Kidney capillary endothelial cell (primary cell): Measurements from ENCODE around the gene LRMDA.
A peak's percentile ranks its signal among the peaks of the same experiment; 100 is the strongest.

Source experiments
- DNase-seq: peaks from one replicate; pipeline ENCODE4 v3.0.0-alpha.2; 2018; ENCODE audit warnings: low spot score

The LRMDA gene

DNA sequence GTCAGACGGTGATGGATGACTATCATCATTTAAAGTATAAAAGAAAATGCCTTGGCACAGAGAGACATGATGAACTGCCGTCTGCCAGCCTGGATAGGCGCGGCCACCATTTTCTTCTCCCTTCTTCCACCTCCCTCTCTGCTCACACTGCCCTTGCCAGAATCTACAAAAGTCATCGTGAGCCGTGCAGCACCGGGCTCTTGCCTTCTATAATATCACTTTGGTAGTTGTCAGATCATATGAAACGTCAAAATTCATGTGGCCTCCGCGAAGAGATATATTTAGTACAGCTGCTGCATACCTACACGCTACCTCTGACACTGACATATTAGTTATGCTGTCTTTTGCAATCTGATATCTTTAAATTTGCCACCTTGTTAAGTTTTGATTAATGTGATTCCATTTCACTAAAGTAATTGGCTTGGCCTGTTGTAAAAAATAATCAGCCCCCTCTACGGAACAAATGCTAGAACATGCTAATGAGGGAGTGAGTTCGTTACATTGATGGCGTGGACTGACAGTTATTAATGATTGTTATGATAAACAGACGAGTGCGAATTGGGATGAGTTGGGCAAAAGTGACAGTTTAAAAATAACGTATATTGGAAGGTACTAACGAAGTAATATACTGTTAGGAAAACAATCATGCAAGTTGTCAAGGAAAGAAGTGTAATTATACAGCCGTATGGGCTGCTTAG is 214.9 kb downstream of the LRMDA start:
- DNase-seq, result no peak

DNA sequence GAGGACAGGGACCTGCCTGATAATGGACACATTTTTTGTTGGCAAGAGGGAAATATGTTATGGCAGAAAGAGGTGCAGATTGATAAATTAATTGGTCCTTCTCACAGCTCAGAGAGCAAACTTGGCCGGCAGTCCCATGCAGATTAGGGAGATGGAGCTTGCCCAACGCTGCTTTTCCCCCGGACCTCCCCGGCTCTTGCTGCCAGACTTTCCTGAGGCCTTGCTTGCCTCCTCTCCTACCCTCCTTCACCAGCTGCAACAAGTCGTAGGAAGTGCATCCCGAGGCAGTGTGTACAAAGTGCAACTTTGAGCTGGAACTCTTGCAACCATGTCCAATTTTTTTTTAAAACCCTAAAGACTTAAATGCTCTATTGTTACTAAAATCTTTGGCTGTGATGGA is 215.5 kb downstream of the LRMDA start:
- DNase-seq, result no peak

DNA sequence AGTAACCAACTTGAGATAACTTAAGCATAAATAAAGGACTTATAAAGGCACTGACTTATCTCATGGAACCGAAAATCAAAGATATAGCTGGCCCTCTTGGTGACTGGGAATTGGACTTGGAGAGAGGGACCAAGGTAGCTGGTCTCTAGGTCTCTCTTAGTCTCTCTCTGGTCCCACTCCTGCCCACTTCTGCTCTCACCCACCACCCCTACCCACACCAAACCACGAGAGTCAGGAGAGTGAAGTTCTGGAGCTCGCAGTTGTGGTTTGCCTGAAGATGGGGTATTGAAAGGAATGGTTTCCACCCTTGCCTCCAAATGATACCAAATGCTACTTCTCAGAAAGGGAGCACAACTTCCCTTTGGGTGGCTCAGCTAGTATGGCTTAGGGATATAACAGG is 216.3 kb downstream of the LRMDA start:
- DNase-seq, result no peak

DNA sequence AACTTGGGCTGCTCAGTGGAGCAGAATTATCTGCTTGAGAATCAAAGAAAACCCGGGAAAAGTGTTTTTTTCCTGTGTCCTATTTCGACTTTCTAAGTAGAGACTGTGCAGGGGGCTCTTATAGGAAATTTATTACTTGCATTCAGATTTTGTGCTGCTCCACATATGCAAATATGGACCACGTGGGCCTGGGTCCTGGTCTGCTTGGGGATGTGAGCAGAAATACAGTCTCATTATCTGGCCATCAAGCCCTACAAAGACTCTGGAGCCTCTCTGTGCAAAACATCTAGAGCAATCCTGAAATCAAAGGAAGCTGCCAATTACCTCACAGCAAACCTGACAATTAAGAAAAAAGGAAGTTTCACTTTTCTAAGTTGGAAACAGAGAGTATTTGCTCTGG is 216.9 kb downstream of the LRMDA start:
- no peak for DNase-seq

DNA sequence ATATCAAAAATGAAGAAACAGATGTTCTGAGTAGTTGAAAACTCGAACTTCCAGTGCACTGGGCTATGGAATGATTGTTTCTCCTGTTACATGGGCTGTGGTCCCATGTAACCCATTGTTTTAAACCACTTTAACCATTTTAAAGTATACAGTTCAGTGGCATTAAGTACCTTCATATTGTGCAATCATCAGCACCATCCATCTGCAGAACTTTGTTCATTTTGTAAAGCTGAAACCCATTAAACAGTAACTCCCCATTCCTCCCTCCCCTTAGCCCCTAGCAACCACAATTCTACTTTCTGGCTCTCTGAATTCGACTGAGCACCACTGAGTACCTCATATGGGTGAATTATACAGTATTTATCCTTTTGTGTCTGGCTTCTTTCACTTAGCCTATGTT is 217.4 kb downstream of the LRMDA start:
- no peak for DNase-seq

DNA sequence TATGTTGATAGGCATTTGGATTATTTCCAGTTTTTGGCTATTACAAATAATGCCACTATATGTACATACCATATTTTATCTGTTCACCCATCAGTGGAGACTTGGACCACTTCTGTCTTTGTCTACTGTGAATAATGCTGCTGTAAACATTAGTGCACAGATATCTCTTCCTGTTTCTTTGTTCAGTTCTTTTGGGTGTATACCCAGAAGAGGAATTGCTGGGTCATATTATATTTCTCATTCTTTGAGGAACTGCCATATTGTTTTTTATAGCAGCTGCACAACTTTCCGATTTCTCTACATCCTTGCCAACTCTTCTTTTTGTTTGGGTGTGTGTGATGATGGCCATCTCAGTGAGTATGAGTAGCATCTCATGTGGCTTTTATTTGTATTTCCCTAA is 218.0 kb downstream of the LRMDA start:
- DNase-seq, result no peak

DNA sequence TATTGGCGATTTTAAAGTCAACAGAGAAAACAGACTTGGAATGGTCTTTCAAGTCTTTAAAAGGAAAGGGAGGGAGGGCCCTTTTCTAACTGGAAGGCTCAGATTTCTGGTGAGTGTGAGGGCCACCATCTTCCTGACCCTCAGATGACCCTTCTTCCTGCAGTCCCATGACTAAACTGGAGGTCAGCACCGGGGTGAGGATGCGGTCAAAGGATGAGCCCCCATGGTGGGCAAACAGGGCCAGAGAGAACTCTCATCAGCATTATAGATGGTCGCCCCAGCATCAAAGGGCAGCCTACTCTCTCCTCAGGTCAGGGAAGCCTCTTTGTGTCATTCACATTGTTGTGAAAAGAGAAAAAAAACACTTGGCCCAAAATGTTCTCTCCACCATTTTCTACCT is 219.2 kb downstream of the LRMDA start:
- no peak for DNase-seq

DNA sequence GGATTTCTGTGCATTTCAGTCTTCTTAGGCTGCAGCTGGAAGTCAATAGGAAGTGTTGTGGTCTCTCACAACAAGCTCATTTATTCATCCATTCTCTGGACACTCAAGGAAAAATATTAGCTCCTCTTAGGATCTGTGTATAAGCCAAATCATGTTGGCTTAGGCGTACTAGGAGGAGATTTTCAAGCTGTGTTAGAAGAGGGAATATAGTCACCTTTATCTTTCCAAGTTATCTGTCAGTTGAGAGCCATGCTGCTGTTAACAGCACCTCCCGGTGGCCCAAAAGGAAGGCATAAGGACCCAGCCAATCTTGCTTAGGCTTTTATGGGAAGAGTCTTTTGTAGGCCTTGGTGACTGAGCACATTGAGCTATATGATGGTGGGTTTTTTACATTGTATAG is 220.0 kb downstream of the LRMDA start:
- DNase-seq, result no peak

DNA sequence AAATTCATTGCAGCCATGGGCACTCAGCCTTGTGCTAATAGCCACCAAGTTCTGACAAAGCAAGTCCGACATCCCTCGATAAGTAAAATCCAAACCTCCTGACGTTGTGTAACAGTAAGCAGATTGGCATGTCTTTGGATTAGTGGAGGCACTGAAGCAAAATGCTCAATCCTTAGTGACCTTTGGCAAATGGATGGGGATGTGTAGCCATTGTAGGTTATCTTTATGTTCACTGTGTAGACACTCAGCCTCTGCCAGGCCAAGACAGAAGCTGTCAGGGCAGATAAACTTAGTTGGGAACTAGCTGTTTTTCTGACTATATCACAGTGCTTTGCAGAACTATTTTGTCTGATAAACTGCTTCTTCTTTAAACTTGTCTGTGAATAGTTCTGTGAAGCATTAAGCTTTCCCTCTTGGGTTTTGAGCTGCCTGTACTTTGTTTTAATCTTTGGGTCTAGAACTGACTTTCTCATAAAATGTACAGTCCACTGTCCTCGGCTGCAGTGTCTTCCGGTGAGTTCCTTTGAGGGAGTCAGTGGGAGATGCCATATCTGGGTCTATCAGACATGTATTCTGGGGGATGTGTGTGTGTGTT is 220.8 kb downstream of the LRMDA start:
- DNase-seq, result no peak

DNA sequence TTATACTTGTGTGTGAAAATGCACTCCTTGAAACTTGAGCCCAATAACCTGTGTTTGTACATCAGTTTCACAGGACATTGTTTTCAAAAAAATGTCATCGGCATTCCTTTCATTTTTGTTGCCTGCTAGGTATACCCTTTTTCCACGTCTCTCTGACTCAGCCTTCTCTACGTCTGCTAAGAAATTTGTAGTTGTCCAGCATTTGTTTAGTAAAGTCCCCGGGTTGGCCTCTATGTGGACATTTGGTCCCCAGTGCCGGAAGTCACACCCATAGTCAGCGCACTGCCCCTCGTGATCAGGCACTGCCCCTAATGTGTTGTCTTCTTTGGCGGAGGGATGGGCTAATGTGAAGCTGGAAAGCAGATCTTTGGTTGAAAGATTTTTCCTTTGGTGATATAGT is 222.3 kb downstream of the LRMDA start:
- DNase-seq, result no peak

DNA sequence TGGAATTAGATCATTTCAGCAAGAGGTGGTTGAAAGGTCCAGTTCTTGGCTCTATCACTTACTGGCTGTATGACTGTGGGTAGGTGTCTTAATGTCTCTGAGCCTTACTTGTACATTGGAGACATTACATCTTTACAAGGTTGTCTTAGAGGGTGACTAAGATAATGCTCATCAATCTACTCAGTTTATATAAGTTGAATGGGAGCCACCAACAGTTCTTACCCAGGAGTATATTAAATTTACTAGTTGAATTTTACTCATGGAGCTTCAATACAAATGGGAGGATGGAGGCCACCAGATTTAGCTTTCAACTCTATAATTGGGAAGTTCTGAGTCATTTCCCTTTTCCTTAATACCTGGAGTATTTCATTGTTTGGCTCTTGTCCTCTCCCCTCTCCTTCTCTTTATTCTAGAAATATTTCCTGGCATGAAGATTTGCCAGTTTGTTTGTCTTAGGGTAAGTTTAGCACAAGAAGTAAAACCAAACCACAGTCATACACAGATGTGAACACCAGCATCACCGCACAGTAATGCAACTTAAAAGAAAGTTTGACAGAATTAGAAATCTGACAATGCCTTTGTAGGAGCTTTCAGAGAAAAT is 222.8 kb downstream of the LRMDA start:
- no peak for DNase-seq

DNA sequence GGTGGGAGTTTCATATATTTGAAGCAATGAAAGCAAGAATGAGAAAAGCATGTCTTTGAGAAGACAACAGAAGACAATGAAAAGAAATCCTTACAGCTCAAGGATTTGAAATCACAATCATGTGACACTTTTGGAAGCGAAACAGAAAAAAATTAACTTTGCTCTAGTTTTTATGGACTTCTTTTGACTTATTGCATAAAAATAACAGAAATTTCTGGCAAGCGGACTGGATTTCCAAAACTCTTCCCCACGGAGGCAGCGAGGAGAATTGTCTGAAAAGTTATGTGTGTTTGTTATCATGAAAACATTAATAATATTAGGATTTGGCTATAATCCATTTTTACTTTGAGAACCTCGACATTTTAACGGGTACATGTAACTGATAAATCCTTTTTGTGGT is 223.3 kb downstream of the LRMDA start:
- no peak for DNase-seq

DNA sequence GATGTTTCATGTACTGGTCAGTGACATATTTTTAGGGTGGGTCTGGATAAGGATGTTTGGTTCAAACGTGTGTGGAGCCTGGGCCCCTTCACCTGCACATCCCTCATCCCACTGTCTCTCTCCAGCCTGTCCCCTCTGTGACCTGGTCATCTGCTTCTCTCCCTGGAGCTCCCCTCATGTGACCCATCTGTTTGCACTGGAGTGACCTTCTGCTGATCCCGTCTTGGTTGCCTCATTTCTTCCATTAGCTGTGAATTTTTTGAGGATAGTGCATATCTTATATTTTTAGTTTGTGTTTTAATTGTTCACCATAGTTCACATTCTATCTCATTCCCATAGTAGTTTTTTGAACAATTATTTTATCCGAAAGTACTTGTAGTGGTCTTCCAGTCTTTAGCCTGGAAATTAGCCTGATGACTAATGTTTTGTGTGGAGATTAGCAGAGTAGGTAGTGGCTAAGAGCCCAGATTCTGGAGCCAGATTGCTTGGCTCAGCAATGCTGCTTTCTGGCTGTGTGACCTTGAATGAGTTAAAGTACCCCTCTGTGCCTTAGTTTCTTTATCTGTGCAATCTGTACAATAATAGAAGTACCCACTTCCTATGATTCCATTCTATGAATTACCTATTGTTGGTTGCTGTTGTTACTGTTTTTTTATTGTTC is 224.5 kb downstream of the LRMDA start:
- peak; percentile 27 for DNase-seq

DNA sequence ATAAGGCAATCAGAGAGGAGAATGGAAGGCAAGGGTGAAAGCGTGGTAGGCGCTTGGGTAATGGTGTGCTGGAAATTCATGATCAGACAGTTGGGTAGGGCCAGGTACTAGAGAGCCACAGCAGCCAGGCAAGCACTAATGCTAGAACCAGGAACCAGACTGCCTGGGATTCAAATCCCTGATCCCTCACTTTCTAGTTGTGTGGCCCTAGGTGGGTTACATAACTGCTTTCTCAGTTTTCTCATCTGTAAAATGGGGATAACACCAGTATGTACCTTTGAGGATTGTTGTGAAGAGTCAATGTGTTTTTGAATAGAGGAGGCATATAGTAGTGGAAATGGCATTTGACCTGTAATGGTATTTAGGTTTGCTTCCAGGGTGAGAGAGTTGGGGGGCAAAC is 225.9 kb downstream of the LRMDA start:
- DNase-seq, result no peak

DNA sequence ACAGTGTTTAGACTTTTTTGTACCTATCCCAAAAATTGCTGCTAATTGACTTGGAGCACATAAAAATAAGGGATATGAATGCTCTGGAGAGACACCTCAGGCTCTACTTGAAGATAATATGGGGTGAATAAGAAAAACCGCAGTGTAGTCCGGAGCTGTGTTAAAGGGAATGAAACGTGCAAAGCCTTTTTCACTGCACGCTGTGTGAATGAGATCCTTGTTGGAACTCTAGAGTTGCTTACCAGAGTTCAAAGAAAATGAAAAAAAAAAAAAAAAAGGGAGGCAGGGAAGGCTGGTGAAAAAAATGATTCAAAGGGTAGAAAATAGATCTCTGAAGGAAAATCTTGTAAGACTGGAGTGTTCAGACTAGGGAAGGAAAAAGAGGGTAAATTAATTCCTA is 226.6 kb downstream of the LRMDA start:
- DNase-seq, result no peak

DNA sequence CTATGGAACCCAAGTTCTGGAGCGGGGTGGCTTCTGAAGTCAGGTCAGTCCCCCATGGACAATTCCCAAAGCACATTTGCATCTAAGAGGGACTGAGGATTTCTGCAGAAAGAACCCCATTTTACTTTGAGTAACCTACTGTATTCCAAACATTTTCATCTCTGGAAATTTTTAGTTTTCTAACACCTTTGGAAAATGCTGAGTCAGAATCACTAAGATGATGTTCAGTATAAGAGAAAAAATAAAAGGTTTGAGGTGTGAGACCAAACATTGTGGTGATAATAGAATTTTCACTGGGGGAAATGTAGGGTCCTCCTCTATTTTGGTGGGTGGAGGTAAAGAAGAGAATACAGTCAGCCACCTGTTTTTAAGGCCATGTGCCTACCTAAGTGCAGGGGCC is 227.1 kb downstream of the LRMDA start:
- DNase-seq, result no peak

DNA sequence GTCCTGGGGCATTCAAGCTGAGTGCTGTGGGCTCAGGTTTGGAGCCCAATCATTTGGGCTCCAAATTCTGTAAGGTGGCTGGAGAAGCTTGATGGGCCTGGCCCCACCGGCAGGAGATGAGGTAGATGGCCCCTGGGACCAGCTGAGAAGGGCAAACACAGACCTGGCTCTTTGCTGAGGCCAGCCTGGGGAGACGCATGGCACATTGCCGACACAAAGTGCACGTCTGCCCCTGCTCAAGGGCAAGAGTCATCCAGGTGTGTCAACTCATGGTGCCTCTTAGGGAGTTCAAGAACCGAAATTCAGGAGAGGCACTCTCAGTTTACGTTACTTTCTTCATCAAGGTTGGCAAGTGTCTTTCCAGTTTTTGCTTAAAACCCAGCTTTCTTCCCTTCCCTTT is 227.5 kb downstream of the LRMDA start:
- no peak for DNase-seq

DNA sequence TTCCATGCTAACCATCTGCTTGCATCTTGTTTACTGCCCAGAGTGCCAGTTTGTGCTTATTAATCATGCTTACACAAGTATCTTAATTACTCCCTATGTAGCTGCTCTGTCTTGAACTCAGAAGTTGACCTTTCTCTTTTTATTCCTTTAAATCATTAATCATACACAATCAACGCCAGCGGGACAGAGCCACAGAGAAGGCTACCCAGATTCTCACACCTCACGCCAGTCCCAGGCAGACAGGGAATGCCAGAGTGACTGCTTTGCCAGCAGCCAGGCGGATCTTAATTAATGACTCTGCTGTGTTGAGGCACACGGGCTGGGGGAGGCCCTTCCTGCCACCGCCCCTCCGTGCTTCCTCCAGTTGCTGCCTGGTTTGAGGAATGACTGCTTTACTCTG is 229.4 kb downstream of the LRMDA start:
- DNase-seq, result peak; percentile 16

DNA sequence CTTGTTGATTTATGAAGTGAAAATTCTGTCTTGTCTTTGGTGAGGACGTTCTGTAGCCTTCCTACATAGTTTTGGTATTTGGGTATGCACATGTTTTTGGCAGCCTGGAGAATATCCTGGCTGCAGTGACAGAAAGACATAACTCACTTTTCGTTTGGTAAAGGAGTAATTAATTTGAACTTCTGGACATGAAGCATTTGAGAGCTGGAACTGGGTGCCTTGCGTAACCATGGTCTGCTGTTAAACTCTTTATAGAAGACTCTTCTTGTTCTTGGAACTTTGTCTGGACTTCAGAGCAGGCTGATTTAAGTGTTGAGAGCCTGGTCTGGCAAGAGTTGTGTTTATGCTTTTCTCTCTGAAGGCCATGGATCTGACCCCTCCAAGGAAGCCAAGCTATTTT is 231.3 kb downstream of the LRMDA start:
- DNase-seq, result no peak

DNA sequence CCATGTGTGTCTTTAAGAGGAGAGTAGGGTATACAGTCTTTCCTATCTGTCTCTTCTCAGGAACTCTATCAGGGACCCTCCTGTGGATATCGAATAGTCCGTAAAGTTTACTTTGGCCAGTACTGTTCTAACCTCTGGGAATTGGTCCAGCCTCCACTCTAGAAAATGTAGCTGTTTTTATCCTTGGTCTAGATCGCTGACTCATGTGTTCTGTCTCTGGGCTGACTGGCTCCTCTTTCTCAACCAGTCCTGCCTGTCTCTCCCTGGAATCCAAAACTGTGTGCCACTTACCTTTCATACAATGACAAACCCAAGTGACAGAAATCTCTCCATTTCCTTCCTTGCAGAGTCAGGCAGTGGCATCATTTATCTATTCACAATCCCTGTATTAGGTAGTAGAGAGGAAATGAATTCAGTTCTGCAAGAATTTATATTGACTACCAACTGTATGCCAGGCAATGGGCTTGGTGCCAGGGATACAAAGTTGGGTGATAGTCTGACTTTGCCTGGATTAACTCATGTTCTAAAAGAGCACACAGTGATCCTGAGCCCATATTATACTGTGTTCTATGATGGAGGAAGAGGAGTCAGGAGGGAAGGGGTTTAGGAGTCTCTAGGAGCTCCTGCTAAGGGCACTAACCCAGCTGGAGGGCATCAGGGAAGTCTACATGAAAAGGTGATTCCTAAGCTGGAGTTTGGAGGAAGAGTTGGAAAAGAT is 232.7 kb downstream of the LRMDA start:
- no peak for DNase-seq

DNA sequence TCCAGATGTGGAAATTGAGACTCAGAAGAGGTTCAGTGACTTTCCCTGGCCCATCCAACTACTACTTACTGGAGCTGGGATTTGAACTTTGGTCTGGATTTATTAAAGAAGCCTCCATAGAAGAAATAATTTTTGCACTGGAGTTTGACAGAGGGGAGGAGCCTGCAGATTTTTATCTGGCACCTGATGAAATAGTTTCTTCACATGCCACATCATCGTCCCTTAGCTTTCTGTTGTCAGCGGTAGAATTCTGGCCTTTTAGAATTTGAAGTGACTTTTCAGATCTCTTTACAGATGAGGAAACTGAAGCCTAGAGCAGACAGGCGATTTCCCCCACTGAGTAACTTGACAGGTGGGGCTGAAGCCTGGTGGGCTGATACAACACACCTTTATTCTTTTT is 233.5 kb downstream of the LRMDA start:
- no peak for DNase-seq

DNA sequence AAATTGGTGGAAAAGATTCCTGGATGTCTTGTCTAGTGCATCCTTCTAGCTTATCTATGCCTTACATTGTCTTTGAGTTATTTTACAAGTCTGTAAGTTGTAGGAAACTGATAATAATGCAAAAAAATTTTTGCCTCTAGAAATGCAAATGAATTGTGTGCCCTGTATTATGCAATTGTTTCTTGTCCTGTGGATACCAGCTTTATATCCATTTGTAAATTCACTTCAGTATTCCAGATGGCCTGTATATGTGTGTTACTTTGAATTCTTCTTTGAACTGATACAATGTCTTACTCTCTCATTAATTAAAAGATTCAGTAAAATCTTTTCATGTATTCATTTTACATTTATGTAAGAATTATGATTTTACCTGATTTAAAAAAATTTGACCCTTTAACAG is 234.3 kb downstream of the LRMDA start:
- DNase-seq, result no peak
